OCI-LY3 (cell line): ENCODE data around the gene IL1A.

ENCODE experiments used
- EZH2phosphoT487 ChIP-seq: fragments of 200-600 bp; shearing (Covaris generic); IDR thresholded peaks from 2 replicates; pipeline ENCODE4 v1.6.1; 2018; ENCODE audit warnings: antibody characterized with exemption, mixed run types, low read depth
- TF ChIP-seq, protein P1 (sequence below): fragments of 200-600, 300-600 bp; sonication (generic); IDR thresholded peaks from 2 replicates; pipeline ENCODE4 v1.5.1; 2014; ENCODE audit warnings: antibody characterized with exemption, low read length, low read depth

DNA sequence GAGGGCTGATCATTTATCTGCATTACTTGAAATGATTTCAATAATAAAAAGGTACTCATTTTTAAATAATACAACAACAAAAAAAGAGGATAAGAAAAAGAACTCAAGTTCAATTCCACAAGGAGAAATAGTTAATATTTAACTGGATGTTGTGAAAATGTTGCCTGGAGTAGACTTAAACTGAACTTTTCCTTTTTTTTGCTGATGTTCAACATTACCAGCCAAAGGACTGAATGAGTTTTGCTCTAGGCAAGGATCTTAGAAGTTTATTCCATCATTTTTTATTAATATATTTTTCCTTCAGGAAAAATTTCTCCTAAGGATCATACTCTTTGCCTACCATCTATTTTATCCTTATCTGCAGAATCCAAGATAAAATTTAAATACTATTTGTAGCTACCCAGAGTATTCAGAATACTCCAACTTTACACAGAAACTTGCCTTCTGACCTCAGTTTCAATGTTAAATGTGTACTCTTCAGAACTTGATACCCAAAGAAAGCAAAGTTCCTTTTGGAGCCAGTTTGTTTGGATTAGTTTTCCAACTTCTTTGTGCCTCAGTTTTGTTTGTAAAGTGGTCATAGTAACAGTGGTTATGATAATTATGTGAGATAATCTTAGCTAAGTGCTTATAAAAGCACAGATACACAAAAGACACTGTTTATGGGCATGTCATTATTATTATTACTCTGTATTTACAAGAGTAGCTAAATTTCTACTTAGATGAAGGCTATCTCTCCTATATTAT lies 32.7 kb downstream of the IL1A start:
- TF ChIP-seq, protein P1, sequence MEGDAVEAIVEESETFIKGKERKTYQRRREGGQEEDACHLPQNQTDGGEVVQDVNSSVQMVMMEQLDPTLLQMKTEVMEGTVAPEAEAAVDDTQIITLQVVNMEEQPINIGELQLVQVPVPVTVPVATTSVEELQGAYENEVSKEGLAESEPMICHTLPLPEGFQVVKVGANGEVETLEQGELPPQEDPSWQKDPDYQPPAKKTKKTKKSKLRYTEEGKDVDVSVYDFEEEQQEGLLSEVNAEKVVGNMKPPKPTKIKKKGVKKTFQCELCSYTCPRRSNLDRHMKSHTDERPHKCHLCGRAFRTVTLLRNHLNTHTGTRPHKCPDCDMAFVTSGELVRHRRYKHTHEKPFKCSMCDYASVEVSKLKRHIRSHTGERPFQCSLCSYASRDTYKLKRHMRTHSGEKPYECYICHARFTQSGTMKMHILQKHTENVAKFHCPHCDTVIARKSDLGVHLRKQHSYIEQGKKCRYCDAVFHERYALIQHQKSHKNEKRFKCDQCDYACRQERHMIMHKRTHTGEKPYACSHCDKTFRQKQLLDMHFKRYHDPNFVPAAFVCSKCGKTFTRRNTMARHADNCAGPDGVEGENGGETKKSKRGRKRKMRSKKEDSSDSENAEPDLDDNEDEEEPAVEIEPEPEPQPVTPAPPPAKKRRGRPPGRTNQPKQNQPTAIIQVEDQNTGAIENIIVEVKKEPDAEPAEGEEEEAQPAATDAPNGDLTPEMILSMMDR, result no peak
- TF ChIP-seq EZH2phosphoT487, result no peak
